ENCODE measurements around the gene ZNF627. TPM values are rescaled to one million over a fixed set of nuclear protein-coding genes. Genes with fewer than 3 reads are reported as not detected.

The ZNF627 gene
- total RNA-seq, 2 experiments from 2014 or later, result 3.7 to 4.8 TPM

DNA sequence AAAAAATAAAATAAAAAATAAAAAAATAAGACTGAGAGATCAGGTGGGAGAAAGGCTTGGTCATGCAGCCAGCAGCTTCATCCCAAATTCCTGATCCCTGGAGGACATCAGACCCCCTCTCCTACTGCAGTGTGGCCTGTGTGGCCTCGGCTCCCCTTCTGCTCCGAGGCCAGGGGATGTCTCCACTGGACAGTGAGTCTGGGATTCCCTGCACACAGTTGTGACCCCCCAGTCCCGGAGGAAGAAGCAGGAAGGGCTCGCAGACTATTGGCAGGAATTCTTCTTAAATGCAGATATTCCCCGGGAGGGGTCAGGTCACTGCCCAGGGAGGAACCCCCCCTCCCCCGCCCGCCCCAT lies 41.9 kb downstream of the ZNF627 start:
- POLR2A ChIA-PET, result interaction anchor here (0.6 to 1.2 kb wide), 3 partner anchors 11 to 1012 kb away, joined by 3 read pairs; partner anchors contain the start of gene ZNF441
- H3K4me1 Mint-ChIP-seq (ENCODE audit: low read depth), result no peaks in the 10 kb centered on the region
- peak overlapping the region; percentile 82 for H3K4me3 Mint-ChIP-seq
- CTCF ChIA-PET, result interaction anchor here (1.2 to 1.3 kb wide), 2 partner anchors 61 to 159 kb away, joined by 3 to 4 read pairs; partner anchors contain the start of gene ZNF491
- ATAC-seq (peak; percentile 23), DNase-seq (no peak)
- H3K27me3 Mint-ChIP-seq (ENCODE audit: low read depth), result peaks cover 3% of the 10 kb centered on the region
- H3K9me3 Mint-ChIP-seq (ENCODE audit: insufficient read depth), result no peaks in the 10 kb centered on the region
- H3K27ac Mint-ChIP-seq, result no peak overlapping the region
- H3K36me3 Mint-ChIP-seq (ENCODE audit: low read depth), result peaks cover 4% of the 10 kb centered on the region

DNA sequence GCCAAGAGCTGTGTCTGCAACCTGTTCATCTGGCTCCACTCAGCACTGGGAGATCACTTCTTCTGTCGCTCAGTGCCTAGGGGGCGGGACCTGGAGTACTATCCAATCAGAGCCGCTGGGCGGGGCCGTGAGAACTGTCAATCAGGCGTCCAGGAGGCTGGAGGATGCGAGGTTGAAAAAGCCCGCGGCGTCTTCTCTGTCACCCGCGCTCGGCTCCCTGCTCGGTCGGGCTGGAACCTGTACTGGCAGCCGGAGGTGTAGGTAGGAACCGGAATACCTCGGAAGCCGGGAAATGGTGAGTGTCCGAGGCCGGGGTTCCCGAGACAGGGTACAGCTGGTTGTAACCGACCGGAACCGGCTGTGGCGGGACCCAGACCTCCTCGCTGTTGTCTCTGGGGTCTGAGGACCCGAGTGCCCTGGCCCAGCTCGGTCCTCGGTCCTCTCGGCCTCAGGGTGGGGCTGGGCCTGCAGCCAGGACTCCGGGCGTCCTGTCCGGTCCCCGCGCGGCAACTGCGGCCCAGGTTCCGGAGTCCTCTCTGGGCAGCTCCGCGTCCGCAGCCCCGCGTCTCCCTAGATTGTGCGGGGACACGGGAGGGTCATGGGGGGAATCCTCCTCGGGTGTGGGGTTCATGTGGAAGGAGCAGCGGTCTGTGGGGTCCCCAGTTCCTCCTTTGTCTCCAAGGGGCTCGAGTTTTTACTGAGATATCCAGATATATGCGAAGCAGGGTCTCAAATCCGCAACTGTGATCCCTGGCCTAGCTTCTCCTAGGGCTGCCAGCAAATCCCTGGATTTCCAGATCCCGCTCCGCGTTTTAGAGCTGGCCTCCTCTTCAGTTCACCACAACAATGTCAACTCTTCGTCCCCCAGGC lies 42.6 kb downstream of the ZNF627 start:
- peak; percentile 98 for DNase-seq
- no peaks in the 10 kb centered on the region for H3K9me3 Mint-ChIP-seq (ENCODE audit: insufficient read depth)
- peaks cover 3% of the 10 kb centered on the region for H3K27me3 Mint-ChIP-seq (ENCODE audit: low read depth)
- CTCF ChIA-PET, result interaction anchor here (1.3 kb wide), 1 partner anchor 158 kb away, joined by 4 read pairs; the partner anchor contains the start of gene ZNF491
- H3K4me3 Mint-ChIP-seq, result peak overlapping the region; percentile 82
- POLR2A ChIA-PET, result interaction anchor here (0.6 to 1.2 kb wide), 3 partner anchors 10 to 1012 kb away, joined by 3 read pairs; partner anchors contain the start of gene ZNF441
- H3K36me3 Mint-ChIP-seq (ENCODE audit: low read depth), result peaks cover 7% of the 10 kb centered on the region
- peak overlapping the region; percentile 55 for H3K27ac Mint-ChIP-seq
- ATAC-seq, result peak; percentile 100
- H3K4me1 Mint-ChIP-seq (ENCODE audit: low read depth), result no peaks in the 10 kb centered on the region

GRCh38 chr19:11641244-11641643 lies 44.0 kb downstream of the ZNF627 start:
- no peak for ATAC-seq
- Mint-ChIP-seq H3K36me3 (ENCODE audit: low read depth) (peaks cover 7% of the 10 kb centered on the region), H3K9me3 (ENCODE audit: insufficient read depth) (peaks cover 7% of the 10 kb centered on the region), H3K4me3 (no peak overlapping the region), H3K27ac (no peak overlapping the region), H3K4me1 (ENCODE audit: low read depth) (no peaks in the 10 kb centered on the region), H3K27me3 (ENCODE audit: low read depth) (peaks cover 3% of the 10 kb centered on the region)
- DNase-seq, result no peak
- ChIA-PET CTCF (no interaction called here), POLR2A (no interaction called here)

- Mint-ChIP-seq H3K4me1 (ENCODE audit: low read depth) (no peaks in the 10 kb centered on the region), H3K4me3 (no peak overlapping the region), H3K9me3 (ENCODE audit: insufficient read depth) (peaks cover 7% of the 10 kb centered on the region), H3K36me3 (ENCODE audit: low read depth) (peaks cover 8% of the 10 kb centered on the region), H3K27me3 (ENCODE audit: low read depth) (no peaks in the 10 kb centered on the region), H3K27ac (no peak overlapping the region)
- DNase-seq, result no peak
- ChIA-PET POLR2A (no interaction called here), CTCF (no interaction called here)
- ATAC-seq, result no peak
These were observed 45.6 kb downstream of the ZNF627 start for GRCh38 chr19:11642902-11643301.

- peaks cover 48% of the 10 kb centered on the region for H3K36me3 Mint-ChIP-seq (ENCODE audit: low read depth)
- DNase-seq (no peak), ATAC-seq (no peak)
- H3K27me3 Mint-ChIP-seq (ENCODE audit: low read depth), result no peaks in the 10 kb centered on the region
- no peak overlapping the region for H3K27ac Mint-ChIP-seq
- ChIA-PET CTCF (no interaction called here), POLR2A (interaction anchor here (1.0 kb wide), 1 partner anchor 11 kb away, joined by 3 read pairs; no protein-coding TSS in a partner anchor)
- no peaks in the 10 kb centered on the region for H3K4me1 Mint-ChIP-seq (ENCODE audit: low read depth)
- H3K4me3 Mint-ChIP-seq, result no peak overlapping the region
- H3K9me3 Mint-ChIP-seq (ENCODE audit: insufficient read depth), result peaks cover 35% of the 10 kb centered on the region
These were observed 52.7 kb downstream of the ZNF627 start for GRCh38 chr19:11649941-11650340.

- Mint-ChIP-seq H3K4me1 (ENCODE audit: low read depth) (no peaks in the 10 kb centered on the region), H3K4me3 (no peak overlapping the region), H3K9me3 (ENCODE audit: insufficient read depth) (peaks cover 30% of the 10 kb centered on the region), H3K36me3 (ENCODE audit: low read depth) (peaks cover 56% of the 10 kb centered on the region), H3K27ac (no peak overlapping the region), H3K27me3 (ENCODE audit: low read depth) (no peaks in the 10 kb centered on the region)
- CTCF ChIA-PET, result no interaction called here
- ATAC-seq (no peak), DNase-seq (no peak)
- POLR2A ChIA-PET, result no interaction called here
These were observed 53.8 kb downstream of the ZNF627 start for GRCh38 chr19:11651062-11651461.

- H3K27ac Mint-ChIP-seq, result no peak overlapping the region
- peaks cover 58% of the 10 kb centered on the region for H3K36me3 Mint-ChIP-seq (ENCODE audit: low read depth)
- no peak overlapping the region for H3K4me3 Mint-ChIP-seq
- peaks cover 28% of the 10 kb centered on the region for H3K9me3 Mint-ChIP-seq (ENCODE audit: insufficient read depth)
- no peak for ATAC-seq
- no peaks in the 10 kb centered on the region for H3K27me3 Mint-ChIP-seq (ENCODE audit: low read depth)
- ChIA-PET POLR2A (no interaction called here), CTCF (no interaction called here)
- no peaks in the 10 kb centered on the region for H3K4me1 Mint-ChIP-seq (ENCODE audit: low read depth)
- no peak for DNase-seq
These were observed 54.8 kb downstream of the ZNF627 start for GRCh38 chr19:11652056-11652455.

DNA sequence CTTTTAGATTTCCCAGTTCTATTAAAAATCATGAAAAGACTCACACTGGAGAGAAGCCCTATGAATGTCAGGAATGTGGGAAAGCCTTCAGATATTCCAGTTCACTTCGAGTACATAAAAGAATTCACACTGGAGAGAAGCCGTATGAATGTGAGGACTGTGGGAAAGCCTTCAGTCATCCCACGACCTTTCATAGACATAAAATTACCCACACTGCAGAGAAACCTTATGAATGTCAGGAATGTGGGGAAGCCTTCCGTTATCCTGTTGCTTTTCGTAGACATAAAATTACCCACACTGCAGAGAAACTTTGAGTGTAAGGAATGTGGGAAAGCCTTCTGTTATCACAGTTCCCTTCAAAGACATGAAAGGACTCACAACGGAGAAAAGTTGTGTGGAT lies 55.2 kb downstream of the ZNF627 start:
- Mint-ChIP-seq H3K9me3 (ENCODE audit: insufficient read depth) (peaks cover 28% of the 10 kb centered on the region), H3K4me1 (ENCODE audit: low read depth) (no peaks in the 10 kb centered on the region), H3K36me3 (ENCODE audit: low read depth) (peaks cover 58% of the 10 kb centered on the region), H3K4me3 (no peak overlapping the region), H3K27ac (no peak overlapping the region), H3K27me3 (ENCODE audit: low read depth) (no peaks in the 10 kb centered on the region)
- CTCF ChIA-PET, result no interaction called here
- ATAC-seq (no peak), DNase-seq (no peak)
- POLR2A ChIA-PET, result no interaction called here

- H3K27ac Mint-ChIP-seq, result no peak overlapping the region
- ChIA-PET CTCF (no interaction called here), POLR2A (no interaction called here)
- H3K4me3 Mint-ChIP-seq, result no peak overlapping the region
- no peak for ATAC-seq
- no peaks in the 10 kb centered on the region for H3K27me3 Mint-ChIP-seq (ENCODE audit: low read depth)
- H3K36me3 Mint-ChIP-seq (ENCODE audit: low read depth), result peaks cover 38% of the 10 kb centered on the region
- H3K9me3 Mint-ChIP-seq (ENCODE audit: insufficient read depth), result peaks cover 18% of the 10 kb centered on the region
- no peak for DNase-seq
- H3K4me1 Mint-ChIP-seq (ENCODE audit: low read depth), result no peaks in the 10 kb centered on the region
These were observed 59.3 kb downstream of the ZNF627 start for GRCh38 chr19:11656535-11656934.

DNA sequence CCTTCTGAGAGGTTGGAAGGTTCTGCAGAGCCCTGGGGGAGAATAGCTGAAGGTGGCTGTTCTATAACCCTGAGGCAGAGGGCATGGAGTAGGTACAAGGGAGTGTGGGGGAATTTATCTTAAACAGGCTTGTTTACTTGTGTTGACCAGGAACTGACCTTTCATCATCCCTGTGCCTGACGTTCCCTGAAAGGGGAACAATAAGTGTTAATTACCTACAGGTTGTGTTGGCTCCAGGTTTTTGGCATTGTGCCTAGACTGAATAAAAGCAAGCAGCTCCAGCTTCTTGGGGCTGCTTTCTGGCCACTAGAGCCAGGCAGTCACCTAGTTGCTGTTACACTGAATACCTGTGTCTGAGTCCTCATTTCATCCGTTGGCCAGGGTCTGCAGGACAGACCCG lies 60.0 kb downstream of the ZNF627 start:
- H3K27me3 Mint-ChIP-seq (ENCODE audit: low read depth), result no peaks in the 10 kb centered on the region
- no peak overlapping the region for H3K27ac Mint-ChIP-seq
- H3K36me3 Mint-ChIP-seq (ENCODE audit: low read depth), result peaks cover 30% of the 10 kb centered on the region
- DNase-seq (no peak), ATAC-seq (no peak)
- peaks cover 10% of the 10 kb centered on the region for H3K9me3 Mint-ChIP-seq (ENCODE audit: insufficient read depth)
- no peaks in the 10 kb centered on the region for H3K4me1 Mint-ChIP-seq (ENCODE audit: low read depth)
- CTCF ChIA-PET, result interaction anchor here (1.4 kb wide), 1 partner anchor 13 kb away, joined by 3 read pairs; no protein-coding TSS in a partner anchor
- POLR2A ChIA-PET, result no interaction called here
- no peak overlapping the region for H3K4me3 Mint-ChIP-seq

GRCh38 chr19:11658970-11659369 lies 61.7 kb downstream of the ZNF627 start:
- no peak overlapping the region for H3K27ac Mint-ChIP-seq
- POLR2A ChIA-PET, result no interaction called here
- ATAC-seq (no peak), DNase-seq (no peak)
- no peaks in the 10 kb centered on the region for H3K4me1 Mint-ChIP-seq (ENCODE audit: low read depth)
- no peaks in the 10 kb centered on the region for H3K27me3 Mint-ChIP-seq (ENCODE audit: low read depth)
- CTCF ChIA-PET, result interaction anchor here (1.3 kb wide), 1 partner anchor 41 kb away, joined by 4 read pairs; no protein-coding TSS in a partner anchor
- H3K4me3 Mint-ChIP-seq, result no peak overlapping the region
- no peaks in the 10 kb centered on the region for H3K9me3 Mint-ChIP-seq (ENCODE audit: insufficient read depth)
- H3K36me3 Mint-ChIP-seq (ENCODE audit: low read depth), result peaks cover 17% of the 10 kb centered on the region

DNA sequence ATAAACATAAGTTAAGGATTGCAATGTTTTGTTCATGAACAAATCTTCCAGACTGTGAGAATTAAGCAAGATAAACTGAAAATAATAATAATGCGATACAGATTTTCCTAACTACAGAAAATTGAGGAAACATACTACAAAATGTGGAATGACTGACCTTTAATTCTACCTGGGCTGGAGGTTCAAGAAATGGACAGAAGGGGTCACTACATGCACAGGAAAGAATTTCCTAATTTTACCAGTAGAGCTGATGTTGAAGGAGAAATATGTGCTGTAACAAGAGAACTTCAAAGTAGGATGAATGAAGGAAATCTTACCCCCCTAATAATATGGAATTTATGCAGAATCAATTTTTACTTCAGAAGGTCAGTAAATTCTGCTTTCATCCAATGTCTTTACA lies 62.3 kb downstream of the ZNF627 start:
- no peaks in the 10 kb centered on the region for H3K27me3 Mint-ChIP-seq (ENCODE audit: low read depth)
- H3K36me3 Mint-ChIP-seq (ENCODE audit: low read depth), result peaks cover 13% of the 10 kb centered on the region
- ChIA-PET POLR2A (no interaction called here), CTCF (interaction anchor here (1.0 to 1.3 kb wide), 2 partner anchors 40 to 138 kb away, joined by 3 to 4 read pairs; partner anchors contain the start of gene ZNF491)
- H3K9me3 Mint-ChIP-seq (ENCODE audit: insufficient read depth), result no peaks in the 10 kb centered on the region
- H3K4me3 Mint-ChIP-seq, result no peak overlapping the region
- ATAC-seq (no peak), DNase-seq (no peak)
- no peaks in the 10 kb centered on the region for H3K4me1 Mint-ChIP-seq (ENCODE audit: low read depth)
- H3K27ac Mint-ChIP-seq, result no peak overlapping the region

Data from activated CD8-positive, alpha-beta T cell treated with anti-CD3 and anti-CD28 coated beads, Interleukin-2, amount 10 ng/mL, durations not matched to agents 7 days and 5 days (primary cell).